ENCODE results near the gene ROBO3.

DNA sequence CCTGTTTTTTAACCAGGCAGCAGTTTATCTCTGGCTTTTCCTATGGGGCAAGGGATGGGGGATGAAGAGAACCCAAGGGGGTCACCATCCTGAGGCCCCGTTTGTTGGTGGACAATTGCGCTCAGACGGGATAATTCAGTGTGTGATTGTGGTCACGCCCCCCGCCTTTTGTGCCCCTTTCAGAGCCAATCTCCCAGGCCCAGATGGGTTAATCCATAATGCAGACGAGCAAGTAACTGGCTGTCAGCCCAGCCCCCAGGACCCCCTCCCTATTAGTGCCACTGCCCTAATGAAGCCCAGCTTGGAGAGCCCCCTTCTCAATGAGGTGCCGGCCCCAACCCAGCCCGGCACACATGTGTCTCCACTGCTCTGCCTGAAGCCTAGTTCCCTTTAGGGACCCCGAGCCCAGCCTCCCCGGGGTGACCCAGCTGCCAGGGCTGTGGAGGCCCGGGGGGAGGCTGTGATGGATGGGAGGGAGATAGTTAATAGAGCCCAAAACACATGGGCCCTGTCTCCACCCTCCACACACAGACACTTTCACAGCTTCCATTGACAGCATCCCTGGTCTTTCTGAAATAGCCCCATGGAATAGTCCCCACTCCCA is 19.1 kb upstream of the ROBO3 start:
- TF ChIP-seq, protein P1, sequence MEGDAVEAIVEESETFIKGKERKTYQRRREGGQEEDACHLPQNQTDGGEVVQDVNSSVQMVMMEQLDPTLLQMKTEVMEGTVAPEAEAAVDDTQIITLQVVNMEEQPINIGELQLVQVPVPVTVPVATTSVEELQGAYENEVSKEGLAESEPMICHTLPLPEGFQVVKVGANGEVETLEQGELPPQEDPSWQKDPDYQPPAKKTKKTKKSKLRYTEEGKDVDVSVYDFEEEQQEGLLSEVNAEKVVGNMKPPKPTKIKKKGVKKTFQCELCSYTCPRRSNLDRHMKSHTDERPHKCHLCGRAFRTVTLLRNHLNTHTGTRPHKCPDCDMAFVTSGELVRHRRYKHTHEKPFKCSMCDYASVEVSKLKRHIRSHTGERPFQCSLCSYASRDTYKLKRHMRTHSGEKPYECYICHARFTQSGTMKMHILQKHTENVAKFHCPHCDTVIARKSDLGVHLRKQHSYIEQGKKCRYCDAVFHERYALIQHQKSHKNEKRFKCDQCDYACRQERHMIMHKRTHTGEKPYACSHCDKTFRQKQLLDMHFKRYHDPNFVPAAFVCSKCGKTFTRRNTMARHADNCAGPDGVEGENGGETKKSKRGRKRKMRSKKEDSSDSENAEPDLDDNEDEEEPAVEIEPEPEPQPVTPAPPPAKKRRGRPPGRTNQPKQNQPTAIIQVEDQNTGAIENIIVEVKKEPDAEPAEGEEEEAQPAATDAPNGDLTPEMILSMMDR (IDR thresholded peaks at IDR 0.05) = no peak
- TF ChIP-seq POLR2A (IDR thresholded peaks at IDR 0.05) = no peak

Data from transverse colon (tissue), 3 donors.